ENCODE measurements around the gene B3GALT5. TPM values are rescaled to one million over a fixed set of nuclear protein-coding genes. Genes with fewer than 3 reads are reported as not detected.

B3GALT5 gene
- polyA plus RNA-seq, 2 of the 4 experiments (the other 2 are of a cell fraction) = 0.39 to 0.52 TPM

DNA sequence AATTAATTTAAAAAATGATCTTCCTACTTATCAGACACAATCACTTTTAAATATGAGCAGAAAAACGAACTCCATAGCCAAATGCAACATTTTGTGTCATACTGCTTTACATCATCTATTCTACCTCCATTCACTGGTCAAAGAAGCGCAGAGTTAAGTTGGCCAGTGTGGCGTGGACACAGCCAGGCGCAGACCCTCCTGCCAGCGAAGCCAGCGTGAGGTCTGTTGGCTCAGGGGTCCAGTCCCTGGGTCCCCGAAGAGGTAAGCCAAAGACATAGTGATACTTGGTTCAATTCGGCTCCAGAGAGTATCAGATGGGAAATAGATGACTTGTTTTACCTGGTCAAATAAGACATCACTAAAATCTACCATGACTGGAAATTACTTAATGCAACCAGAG, 59.2 kb downstream of the B3GALT5 start:
- Histone ChIP-seq H3K9me3 (no peaks in the 10 kb centered on the region), H3K4me1 (peaks cover 34% of the 10 kb centered on the region), H3K27ac (no peak overlapping the region; a peak in 1 of 6 replicates), H3K4me3 (no peak overlapping the region), H3K4me2 (no peak overlapping the region)
- TF ChIP-seq RFX5 (IDR thresholded peaks at IDR 0.05) (no peak), CHD2 (IDR thresholded peaks at IDR 0.05; ENCODE audit: low read length, partially characterized antibody) (no peak), ZNF302 (CRISPR knock-in tag; IDR thresholded peaks at IDR 0.05) (no peak), CTCF (IDR thresholded peaks at IDR 0.05) (no peak), KDM5A (IDR thresholded peaks at IDR 0.05) (no peak), EP300 (IDR thresholded peaks at IDR 0.05) (no peak), HOXA7 (CRISPR knock-in tag; IDR thresholded peaks at IDR 0.05) (no peak), SMC3 (IDR thresholded peaks at IDR 0.05) (no peak), PHF8 (IDR thresholded peaks at IDR 0.05; ENCODE audit: borderline replicate concordance, low read depth) (no peak), RCOR1 (IDR thresholded peaks at IDR 0.05; ENCODE audit: low read depth, low read length) (no peak), CBX2 (IDR thresholded peaks at IDR 0.05; ENCODE audit: borderline replicate concordance, low read depth) (no peak), NR3C1 (IDR thresholded peaks at IDR 0.05) (no peak)
- TF ChIP-seq, protein P1, sequence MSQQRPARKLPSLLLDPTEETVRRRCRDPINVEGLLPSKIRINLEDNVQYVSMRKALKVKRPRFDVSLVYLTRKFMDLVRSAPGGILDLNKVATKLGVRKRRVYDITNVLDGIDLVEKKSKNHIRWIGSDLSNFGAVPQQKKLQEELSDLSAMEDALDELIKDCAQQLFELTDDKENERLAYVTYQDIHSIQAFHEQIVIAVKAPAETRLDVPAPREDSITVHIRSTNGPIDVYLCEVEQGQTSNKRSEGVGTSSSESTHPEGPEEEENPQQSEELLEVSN (IDR thresholded peaks at IDR 0.05; ENCODE audit: borderline replicate concordance, low read depth) = no peak
- FAIRE-seq (no peak), DNase-seq (ENCODE audit: low read depth in 1 of 2, low spot score in 1 of 2) (no peak), ATAC-seq (no peak)
- ChIA-PET POLR2A (no interaction called here), CTCF (no interaction called here)
- WGBS (ENCODE audit: missing lambda C conversion rate) = 74% methylated on average over 8 of the region's 8 CpGs

DNA sequence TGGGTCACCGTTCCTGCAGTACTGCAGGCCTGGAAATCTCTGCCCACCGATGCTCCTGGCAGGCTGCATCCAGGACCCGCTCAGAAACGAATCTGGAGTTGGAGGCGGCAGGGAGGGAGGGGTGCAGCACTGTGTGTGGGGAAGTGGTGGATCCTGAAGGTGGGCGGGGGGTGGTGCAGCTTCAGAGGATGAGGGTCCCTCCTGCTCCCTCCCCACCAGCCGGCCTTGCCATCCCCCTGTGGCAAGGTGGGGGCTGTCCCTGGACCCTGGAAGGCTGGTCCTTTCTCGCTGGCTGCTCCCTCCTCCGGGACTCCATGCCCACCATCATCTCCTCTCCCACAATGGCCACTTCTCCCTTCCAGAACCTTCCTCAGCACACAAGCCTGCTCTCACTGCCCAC, 60.4 kb downstream of the B3GALT5 start:
- FAIRE-seq (no peak), ATAC-seq (no peak), DNase-seq (ENCODE audit: low read depth in 1 of 2, low spot score in 1 of 2) (no peak)
- H3K4me2 ChIP-seq = no peak overlapping the region
- ChIA-PET CTCF (no interaction called here), POLR2A (no interaction called here)
- H3K27ac ChIP-seq = peak overlapping the region in 1 of 2 experiments; percentile 39; a peak in 2 of 6 replicates
- no peak overlapping the region for H3K4me3 ChIP-seq
- H3K4me1 ChIP-seq = peaks cover 36% of the 10 kb centered on the region
- TF ChIP-seq ZC3H11A (IDR thresholded peaks at IDR 0.05) (no peak), HOXB5 (CRISPR knock-in tag; IDR thresholded peaks at IDR 0.05) (no peak), CHD4 (IDR thresholded peaks at IDR 0.05; ENCODE audit: borderline replicate concordance) (no peak)
- TF ChIP-seq, protein P2, sequence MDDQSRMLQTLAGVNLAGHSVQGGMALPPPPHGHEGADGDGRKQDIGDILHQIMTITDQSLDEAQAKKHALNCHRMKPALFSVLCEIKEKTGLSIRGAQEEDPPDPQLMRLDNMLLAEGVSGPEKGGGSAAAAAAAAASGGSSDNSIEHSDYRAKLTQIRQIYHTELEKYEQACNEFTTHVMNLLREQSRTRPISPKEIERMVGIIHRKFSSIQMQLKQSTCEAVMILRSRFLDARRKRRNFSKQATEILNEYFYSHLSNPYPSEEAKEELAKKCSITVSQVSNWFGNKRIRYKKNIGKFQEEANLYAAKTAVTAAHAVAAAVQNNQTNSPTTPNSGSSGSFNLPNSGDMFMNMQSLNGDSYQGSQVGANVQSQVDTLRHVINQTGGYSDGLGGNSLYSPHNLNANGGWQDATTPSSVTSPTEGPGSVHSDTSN (IDR thresholded peaks at IDR 0.05) = no peak
- WGBS (ENCODE audit: missing lambda C conversion rate) = 87% methylated on average over 9 of the region's 9 CpGs
- H3K9me3 ChIP-seq = no peaks in the 10 kb centered on the region

- H3K4me1 ChIP-seq = peaks cover 36% of the 10 kb centered on the region
- H3K4me2 ChIP-seq = no peak overlapping the region
- POLR2A ChIA-PET = no interaction called here
- H3K27ac ChIP-seq = peak overlapping the region; percentile 39 to 42; a peak in 2 of 6 replicates
- CTCF ChIA-PET = no interaction called here
- 91% methylated on average over 10 of the region's 11 CpGs for WGBS (ENCODE audit: missing lambda C conversion rate)
- no peak for TF ChIP-seq HMGXB4 (CRISPR knock-in tag; IDR thresholded peaks at IDR 0.05; ENCODE audit: borderline replicate concordance)
- DNase-seq (ENCODE audit: low read depth in 1 of 2, low spot score in 1 of 2) (no peak), ATAC-seq (no peak), FAIRE-seq (no peak)
- no peaks in the 10 kb centered on the region for H3K9me3 ChIP-seq
- H3K4me3 ChIP-seq = no peak overlapping the region
Measured at GRCh38 chr21:39673736-39674135, 61.0 kb downstream of the B3GALT5 start.
